LNCaP clone FGC (cell line): ENCODE results near the gene PRKCE.

Experiments used
- DNase-seq: peaks from one replicate; pipeline ENCODE4 v3.0.0-alpha.2; 2011; ENCODE audit warnings: low read depth
- H3K4me3 ChIP-seq: 2 replicates; pipeline ENCODE4 v1.5.1; 2011; ENCODE audit warnings: mild to moderate bottlenecking, low read depth, low read length, control low read depth
- CTCF ChIP-seq: IDR thresholded peaks from 2 replicates; pipeline ENCODE4 v1.5.1; 2012; ENCODE audit warnings: mild to moderate bottlenecking; ENCODE audit not compliant: control insufficient read depth, insufficient read depth; ENCODE audit errors: extremely low read depth

The PRKCE gene

GRCh38 chr2:45905632-45905958 lies 254.1 kb downstream of the PRKCE start:
- no peak for DNase-seq

GRCh38 chr2:45907592-45907991 lies 256.1 kb downstream of the PRKCE start:
- H3K4me3 ChIP-seq: no peak overlapping the region
- TF ChIP-seq CTCF: no peak
- DNase-seq: no peak

More at GRCh38 chr2:45905632-45905958, 254.1 kb downstream of the PRKCE start:
- no peak for TF ChIP-seq CTCF
- H3K4me3 ChIP-seq: no peak overlapping the region

- no peak for TF ChIP-seq CTCF
- no peak for DNase-seq
- H3K4me3 ChIP-seq: no peak overlapping the region
Observed at GRCh38 chr2:45908316-45909170, 257.1 kb downstream of the PRKCE start.

GRCh38 chr2:45909171-45909565 lies 257.7 kb downstream of the PRKCE start:
- H3K4me3 ChIP-seq: no peak overlapping the region
- no peak for DNase-seq
- no peak for TF ChIP-seq CTCF

GRCh38 chr2:45909677-45910191 lies 258.3 kb downstream of the PRKCE start:
- DNase-seq: no peak
- H3K4me3 ChIP-seq: no peak overlapping the region
- TF ChIP-seq CTCF: no peak

- H3K4me3 ChIP-seq: no peak overlapping the region
- DNase-seq: no peak
- TF ChIP-seq CTCF: no peak
Observed at GRCh38 chr2:45910473-45911060, 259.1 kb downstream of the PRKCE start.
